Right kidney (tissue), 1 donor: Measurements from ENCODE around the gene P2RY11.

ENCODE experiments used
- DNase-seq: peaks from one replicate; pipeline ENCODE4 v3.0.0-alpha.2; 2016

Gene P2RY11

DNA sequence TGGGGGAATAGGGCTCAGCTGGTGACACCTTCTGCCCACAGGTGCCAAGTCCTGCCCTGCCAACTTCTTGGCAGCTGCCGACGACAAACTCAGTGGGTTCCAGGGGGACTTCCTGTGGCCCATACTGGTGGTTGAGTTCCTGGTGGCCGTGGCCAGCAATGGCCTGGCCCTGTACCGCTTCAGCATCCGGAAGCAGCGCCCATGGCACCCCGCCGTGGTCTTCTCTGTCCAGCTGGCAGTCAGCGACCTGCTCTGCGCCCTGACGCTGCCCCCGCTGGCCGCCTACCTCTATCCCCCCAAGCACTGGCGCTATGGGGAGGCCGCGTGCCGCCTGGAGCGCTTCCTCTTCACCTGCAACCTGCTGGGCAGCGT, 2.1 kb downstream of the P2RY11 start:
- no peak for DNase-seq

DNA sequence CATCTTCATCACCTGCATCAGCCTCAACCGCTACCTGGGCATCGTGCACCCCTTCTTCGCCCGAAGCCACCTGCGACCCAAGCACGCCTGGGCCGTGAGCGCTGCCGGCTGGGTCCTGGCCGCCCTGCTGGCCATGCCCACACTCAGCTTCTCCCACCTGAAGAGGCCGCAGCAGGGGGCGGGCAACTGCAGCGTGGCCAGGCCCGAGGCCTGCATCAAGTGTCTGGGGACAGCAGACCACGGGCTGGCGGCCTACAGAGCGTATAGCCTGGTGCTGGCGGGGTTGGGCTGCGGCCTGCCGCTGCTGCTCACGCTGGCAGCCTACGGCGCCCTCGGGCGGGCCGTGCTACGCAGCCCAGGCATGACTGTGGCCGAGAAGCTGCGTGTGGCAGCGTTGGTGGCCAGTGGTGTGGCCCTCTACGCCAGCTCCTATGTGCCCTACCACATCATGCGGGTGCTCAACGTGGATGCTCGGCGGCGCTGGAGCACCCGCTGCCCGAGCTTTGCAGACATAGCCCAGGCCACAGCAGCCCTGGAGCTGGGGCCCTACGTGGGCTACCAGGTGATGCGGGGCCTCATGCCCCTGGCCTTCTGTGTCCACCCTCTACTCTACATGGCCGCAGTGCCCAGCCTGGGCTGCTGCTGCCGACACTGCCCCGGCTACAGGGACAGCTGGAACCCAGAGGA, 2.6 kb downstream of the P2RY11 start:
- no peak for DNase-seq

DNA sequence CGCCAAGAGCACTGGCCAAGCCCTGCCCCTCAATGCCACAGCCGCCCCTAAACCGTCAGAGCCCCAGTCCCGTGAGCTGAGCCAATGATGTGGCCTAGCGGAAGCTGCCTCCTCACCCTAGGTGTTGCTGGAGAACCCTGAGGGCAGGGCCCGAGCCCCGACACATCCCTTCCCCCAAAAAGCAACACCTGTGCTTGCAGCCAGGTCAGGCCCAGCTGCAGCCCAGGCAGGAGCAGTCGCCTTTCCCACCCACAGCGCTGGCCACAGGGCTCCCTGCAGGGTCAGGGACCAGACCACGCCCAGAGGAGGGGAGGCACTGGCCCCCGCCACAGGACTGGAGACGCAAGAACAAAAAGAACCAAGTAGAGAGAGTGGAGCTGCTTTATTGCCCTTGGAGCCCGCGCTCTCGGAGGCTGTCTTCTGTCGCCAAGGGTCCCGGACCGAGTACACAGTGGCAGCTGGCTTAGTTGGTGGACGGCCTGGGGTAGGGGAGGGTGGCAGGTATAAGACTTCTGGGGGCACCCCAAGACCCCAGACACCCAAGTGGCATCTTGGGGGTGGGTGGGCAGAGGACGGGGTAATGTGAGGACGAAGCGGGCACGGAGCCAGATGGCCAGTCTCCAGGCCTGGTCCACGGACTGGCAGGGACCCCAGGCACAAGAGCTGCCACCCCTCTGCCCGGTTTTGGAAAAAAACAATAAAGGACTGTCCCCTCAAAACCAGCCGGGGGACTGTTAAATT, 3.3 kb downstream of the P2RY11 start:
- DNase-seq, result no peak

DNA sequence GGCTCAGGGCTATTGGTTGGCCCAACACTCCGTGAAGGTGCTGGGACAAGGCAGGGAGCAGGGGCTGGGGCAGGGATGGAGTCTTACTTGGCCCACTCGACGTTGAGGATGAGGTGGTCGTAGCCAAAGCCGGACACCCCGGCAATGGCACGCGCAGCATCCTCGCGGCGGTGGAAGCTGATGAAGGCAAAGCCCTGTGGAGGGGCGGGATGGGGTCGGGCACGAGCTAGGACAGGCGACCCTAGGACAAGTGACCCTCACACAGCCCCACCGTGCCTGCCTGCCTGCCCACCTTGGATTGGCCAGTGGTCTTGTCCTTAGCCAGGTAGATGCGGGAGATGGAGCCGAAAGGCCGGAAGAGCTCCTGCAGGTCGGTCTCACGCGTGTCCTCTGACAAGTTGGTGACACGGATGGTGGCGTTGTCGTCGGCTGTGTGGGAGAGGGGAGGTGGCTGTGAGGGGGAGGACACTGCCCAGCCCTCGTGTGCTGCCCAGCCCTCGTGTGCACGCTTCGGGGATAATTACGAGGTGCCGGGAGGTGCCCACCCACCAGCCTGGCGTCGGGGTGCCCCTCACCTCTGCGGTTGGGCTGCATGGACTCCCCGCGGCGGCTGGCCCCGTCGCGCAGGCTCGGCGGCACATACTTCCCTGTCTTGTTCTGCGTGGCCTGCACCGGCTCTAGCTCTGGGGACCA, 4.0 kb downstream of the P2RY11 start:
- DNase-seq, result no peak

DNA sequence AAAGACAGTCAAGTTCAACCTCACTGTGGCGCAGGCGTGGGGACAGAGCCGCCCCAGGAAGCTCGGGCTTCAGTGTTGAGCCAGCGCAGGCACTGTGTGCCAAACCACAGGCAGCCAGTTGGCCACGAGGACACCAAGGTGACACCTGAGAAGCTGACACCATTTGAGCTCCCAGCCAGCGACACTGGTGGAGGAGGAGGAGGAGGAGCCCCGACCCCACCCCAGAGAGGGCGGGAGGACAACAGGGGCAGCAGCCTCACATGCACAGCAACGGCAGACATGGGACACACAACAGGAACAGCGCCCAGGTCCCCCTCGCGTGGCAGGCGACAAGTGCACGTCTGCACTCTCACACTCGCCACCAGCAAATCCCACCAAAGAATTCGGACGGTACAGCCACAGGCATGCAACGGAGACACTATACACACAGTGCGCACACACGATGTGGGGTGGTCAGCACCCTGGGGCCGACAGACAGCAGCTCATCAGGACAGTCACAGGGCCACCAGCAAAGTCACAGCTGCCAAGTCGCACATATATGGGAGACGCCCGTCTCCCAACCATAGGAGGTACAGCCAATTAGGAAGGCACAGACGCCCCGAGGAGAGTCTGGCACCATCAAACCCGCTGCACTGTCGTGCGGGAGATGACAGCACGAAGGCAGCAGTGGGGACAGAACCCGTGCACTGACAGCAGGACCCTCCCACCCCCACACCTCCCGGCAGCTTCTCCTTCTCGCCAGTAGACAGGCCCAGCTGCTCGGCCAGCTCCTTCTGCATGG, 4.8 kb downstream of the P2RY11 start:
- no peak for DNase-seq

DNA sequence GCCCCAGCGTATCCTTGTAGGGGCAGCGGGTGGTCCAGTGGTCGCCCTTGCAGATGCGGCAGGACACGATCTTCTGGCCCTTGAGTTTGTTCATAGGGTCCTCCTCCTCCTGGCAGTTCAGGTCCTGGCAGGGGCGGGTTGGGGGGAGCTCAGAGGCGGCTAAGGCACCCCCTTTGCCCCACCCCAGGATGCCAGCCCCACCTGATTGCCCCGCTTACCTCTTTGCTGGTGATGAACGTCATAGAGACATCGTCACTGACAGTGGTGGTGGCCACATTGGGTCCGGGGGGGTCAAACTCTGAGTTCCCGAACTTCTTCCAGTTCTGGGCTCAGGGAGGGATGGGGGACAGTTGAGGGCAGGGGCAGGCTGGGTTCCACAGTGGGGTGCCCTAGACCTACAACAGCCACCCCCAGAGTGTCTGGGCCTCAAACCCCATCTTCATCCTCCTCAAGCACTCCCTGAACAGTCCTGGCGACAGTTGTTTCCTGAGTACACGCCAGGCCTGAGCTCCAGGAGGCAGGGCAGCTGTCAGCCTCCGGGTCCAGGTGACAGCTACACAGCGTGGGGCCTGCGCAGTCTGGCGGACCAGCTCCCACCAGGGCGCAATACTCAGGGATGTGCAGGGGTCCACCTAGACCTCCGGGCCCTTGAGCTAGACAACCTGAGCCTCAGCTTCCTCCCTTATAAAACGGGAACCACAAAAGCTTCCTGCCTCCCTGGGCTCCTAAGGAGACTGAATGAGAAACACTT, 5.5 kb downstream of the P2RY11 start:
- no peak for DNase-seq

DNA sequence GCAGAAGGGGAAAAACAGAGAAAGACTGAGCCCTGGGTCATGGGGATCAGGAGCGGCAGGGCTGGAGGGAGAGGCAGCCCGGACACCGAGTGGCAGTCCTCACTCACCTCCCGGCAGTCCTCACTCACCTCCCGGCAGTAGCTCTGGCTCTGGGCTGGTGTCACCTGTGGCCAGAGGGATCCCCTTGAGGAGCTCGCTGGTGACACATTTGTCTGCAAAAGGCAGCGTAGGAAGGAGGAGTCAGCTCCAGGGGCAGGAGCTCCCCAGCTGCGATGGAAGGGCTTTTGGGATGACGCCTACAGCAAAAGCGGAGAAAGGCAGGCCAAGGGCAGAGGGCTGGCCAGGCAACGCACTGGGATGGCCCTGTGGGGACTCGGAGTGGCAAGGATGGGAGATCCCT, 7.5 kb downstream of the P2RY11 start:
- DNase-seq, result no peak

DNA sequence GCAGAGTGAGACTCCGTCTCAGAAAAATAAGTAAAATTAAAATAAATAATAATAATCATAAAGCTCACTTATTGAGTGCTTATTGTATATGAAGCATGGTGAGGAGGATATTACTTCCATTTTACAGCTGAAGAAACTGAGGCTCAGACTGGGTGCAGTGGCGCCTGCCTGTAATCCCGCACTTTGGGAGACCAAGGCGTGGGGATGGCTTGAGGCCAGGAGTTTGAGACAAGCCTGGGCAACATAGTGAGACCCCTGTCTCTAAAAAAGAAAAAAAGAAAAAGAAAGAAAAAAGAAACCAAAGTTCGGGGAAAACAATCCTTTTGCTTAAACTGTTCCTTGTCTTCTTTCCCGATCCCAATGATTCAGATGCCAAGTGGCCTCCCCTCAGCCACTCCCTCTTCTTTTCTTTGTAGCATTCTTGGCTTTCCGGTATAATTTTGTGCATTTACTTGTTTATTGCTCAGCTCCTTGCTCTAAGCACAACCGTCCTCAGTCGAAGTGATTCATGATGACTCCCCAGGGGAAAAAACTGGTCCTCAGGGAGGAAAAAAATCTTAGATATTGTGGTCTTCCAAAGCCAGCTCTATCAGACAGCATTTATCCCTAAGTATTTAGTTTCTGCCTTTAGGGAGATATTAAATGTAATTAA, 9.2 kb downstream of the P2RY11 start:
- no peak for DNase-seq

DNA sequence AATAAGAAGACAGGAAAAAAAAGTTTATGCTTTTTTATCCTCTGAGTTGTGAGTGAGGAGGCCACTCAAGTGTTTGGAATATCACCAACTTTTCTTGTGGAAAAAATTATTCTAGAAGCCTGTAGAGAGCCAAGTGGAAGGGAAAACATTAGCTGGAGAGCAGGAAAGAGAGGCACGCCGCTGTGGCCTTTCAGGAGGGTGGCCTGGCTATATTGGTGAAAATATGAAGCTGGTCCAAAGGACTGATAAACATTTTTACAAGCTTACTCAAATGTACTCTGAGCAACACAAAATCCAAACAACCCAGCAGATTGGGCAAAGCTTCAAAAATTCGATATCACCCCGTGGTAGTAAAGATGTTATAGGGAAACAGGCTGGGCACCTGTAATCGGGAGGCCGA, 10.6 kb downstream of the P2RY11 start:
- DNase-seq, result no peak

DNA sequence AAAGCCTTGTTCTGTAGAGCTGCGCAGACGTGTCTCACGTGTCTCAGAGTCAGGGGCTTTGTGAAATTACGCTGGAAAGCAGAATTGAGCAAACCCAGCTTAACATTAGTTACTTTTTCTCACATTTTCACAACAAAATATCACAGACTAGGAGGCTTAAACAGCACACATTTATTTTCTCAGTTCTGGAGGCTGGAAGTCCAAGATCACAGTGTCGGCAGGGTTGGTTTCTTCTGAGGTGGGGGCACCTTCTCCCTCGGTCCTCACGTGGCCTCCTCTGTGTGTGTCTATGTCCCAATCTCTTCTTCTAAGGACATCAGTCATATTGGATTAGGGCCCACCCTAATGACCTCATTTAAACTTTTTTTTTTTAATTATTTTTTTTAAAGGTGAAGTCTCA, 12.9 kb downstream of the P2RY11 start:
- no peak for DNase-seq

DNA sequence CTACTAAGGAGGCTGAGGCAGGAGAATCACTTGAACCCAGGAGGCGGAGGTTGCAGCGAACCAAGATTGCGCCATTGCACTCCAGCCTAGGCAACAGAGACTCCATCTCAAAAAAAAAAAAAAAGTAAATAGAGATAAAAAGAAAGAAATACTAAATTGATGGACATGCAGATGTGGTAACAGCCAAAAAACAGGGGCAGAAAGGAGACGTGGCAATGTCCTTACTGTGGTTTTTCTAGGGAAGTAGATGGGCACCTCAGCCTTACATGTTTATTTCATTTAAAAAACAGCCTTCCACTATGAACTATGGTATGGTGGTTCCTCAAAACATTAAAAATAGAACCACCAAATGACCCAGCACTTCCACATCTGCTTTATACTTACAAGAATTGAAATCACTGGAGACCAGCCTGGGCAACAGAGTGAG, 14.7 kb downstream of the P2RY11 start:
- DNase-seq, result no peak

DNA sequence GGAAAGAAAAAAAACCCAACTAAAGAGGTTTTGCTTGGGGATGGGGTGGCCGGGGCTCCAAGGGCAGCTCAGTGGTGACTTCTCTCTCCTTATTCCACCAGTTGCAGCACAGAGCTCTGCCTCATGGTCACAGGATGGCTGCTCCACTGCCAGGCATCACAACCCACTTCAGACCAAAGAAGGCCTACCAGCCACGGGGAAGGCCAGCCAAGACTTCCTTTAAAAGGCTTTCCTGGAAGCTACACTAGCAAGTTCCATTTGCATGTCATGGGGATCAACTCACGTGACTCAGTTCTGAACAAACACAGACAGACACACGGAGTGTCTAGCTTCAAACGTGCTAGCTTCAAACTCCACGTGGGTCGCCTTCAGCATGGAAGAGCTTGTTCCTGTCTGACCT, 21.4 kb downstream of the P2RY11 start:
- no peak for DNase-seq

DNA sequence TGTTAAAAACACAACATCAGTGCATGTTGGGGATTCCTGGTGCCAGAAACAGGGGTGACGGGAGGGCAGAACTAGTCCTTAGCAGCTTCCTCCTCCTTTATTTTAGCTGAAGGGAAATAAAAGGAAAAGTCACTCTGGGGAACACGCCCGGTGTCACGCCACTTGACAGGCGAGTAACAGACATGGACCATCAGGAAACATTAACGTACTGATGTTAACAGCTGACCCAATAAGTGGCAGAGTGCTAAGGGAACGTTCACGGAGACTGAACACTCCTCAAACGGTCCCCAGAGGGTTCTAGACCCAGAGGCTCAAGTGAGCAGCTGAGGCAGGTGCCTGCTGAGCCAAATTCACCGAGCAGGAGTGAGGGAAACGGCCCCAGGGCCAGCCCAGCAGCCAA, 22.1 kb downstream of the P2RY11 start:
- DNase-seq, result no peak

DNA sequence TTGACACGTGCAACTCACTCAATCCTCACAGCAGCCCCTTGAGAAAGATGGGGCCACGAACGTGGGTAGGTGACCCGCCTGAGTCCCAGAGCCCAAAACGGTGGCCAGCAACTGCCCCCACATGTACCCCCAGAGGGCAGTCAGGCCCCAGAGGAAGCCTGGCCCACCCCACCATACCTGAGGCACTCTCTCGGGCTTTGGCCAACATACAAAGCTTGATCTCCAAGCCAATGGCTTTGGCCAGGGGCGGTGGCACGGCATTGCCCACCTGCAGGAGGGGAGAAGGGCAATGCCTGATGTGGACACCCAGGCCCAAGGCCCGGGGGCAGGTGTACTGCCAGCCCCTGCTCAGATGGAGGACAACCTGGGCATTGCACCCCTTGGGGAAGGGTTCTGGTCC, 22.5 kb downstream of the P2RY11 start:
- DNase-seq, result no peak

DNA sequence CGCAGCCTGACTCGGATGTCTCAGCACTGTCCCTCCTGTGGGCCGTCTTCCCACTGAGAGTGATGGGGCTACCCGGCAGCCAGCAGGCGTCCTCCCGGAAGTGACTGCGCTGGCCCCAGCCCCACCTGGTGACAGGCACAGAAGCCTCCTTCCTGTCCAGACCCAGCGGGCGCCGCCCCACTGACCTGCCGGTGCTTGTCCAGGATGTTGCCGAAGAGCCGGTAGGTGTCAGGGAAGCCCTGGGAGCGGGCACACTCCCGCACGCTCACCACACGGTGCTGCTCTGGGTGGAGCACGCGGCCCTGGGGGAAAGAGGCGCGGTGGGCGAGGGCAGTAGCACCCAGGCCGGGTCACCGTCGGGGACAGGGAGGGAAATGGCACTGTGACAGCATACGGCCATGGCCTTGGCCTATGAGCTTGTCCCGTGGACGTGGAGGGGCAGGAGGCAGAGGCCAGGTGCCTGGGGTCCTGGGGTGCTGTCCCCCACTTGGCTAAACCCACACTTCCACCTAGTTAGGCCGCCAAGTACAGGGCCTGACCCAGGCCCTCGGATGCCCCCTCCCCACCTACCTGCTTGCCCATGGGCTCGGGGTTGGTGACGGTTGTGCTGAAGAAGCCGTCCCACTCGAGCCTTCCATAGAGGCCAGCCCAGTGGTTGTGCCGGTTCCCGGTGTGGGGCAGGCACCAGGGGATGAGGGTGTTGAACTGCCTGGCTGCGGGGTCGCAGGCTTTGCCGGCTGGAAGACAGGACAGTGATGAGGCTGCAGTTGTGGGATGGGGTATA, 24.2 kb downstream of the P2RY11 start:
- DNase-seq, result no peak

DNA sequence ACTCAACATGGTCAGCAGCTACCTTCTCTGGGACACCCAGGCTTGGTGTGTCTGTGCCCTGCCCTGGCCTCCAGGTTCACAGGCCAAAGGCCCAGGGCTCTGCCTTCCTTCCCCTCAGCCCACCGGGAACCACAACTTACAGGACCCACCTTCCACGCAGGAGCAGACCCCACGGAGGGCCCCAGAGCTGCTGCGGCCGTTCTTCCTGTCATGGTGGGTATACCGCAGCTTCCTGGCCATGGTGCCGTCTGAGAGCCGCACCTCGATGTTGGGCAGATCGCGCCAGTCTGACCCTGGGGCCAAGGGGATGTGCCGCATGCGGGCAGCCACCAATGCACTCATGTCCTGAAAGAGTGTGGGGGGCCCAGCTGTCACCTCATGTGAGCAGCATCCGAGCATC, 25.4 kb downstream of the P2RY11 start:
- DNase-seq, result no peak

DNA sequence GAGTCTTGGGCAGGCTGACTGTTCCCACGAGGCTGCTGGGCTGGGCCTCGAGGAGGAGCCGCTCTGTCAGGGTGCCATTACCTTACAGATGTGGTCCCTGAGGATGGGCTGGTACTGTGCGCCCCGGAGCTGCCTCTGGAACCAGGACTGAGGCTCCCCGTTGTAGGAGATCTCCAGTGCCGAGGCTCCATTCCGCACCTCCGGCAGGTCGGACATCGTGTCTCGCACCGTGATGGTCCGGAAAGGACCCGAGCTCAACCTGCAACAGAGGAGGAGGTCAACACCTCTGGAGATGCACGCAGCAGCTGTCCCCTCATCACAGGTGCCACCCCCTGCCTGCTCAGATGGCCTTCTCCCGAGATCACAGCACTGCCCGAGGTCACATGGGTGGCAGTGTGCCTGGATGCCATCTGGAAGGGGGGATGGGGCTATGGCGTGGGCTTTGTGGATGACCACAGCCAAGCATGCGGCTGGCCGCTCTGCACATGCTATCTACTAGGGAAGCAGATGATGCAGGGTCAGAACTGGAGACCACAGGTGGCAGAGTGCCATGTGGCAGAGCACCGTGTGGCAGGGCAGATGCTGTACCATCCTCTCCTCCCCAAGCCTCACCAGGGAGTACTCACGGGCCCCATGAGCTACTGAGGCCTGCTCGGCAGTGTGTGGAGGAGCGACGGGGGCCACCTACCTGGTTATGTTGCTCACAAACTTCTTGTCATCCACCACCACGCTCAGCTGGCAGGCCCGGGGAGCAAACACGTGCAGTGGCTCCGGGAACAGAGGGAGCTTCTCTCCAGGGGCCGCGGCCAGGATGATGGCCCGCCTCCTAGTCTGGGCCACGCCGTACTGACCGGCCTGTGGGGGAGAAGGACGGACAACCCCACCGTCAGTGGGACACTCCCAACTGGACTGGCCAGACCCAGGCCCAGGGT, 26.5 kb downstream of the P2RY11 start:
- no peak for DNase-seq

DNA sequence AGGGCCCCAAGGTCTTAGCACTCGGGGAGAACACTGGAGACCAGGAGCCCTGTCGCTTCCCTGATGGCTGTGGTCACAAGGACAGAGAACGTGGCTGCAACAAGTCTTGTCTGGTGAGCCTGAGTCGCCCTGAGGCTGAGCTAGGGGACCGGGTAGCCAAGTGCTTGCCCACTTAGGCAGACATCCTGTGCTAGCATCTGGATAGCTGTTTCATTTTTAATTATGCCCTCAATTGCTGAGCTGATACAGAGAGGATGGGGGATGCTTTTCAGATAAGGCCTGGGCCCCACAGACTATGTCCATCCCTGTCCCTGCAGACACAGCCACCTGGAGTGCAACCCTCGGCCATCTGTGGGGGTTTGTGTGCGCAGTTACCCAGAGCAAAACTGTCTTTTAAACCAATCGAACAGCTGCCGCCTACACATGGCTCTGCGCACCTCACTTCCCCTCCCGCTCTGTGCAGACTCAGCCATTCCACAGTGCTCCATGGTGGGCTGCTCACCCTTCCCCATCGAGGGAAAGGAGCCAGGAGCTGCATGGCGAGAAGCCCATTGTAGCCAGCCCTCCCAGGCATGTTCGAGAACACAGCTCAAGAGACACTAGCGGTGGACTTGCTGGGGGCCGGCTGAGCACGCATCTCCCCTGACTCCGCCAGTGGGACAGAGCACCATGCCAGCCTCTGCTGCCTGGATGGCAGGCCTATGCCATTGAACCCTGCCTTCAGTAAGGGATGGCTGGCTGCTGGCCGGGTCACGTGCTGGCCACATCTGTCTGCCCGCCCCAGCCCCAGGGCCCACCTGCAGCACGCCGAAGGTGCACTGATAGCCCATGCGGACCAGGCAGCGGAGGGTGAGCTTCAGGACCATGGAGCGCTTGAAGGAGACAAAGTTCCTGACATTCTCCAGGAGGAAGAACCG, 27.6 kb downstream of the P2RY11 start:
- no peak for DNase-seq
